Gastrocnemius medialis (tissue), 4 donors: ENCODE results near the gene UCKL1.

Experiments
- CTCF ChIP-seq, 5 experiments: fragments of 450-650 bp in 3 of 5; fragments of 200-600 bp in 2 of 5; sonication (generic) in 2 of 5; IDR thresholded peaks in 4 of 5; conservative IDR thresholded peaks in 1 of 5; 1 replicate in 4 of 5; 2 replicates in 1 of 5; pipeline ENCODE4 v1.5.1; 2016 to 2019; ENCODE audit warnings: antibody characterized with exemption in 5 of 5, mild to moderate bottlenecking in 3 of 5, moderate library complexity in 3 of 5
- POLR2A ChIP-seq, 2 donors: fragments of 450-650 bp; IDR thresholded peaks; one replicate each; pipeline ENCODE4 v1.6.1; 2017; ENCODE audit warnings: antibody characterized with exemption in 2 of 2, mild to moderate bottlenecking in 2 of 2, moderate library complexity in 2 of 2

GRCh38 chr20:63959699-63960075 lies 3.5 kb upstream of the UCKL1 start:
- TF ChIP-seq CTCF (IDR thresholded peaks at IDR 0.05 in 4 of 5, conservative IDR thresholded peaks at IDR 0.05 in 1 of 5) = no peak
- no peak for TF ChIP-seq POLR2A (IDR thresholded peaks at IDR 0.05)
